Measurements from ENCODE around the gene MKNK2. TPM values are rescaled to one million over a fixed set of nuclear protein-coding genes. Genes with fewer than 3 reads are reported as not detected.

The MKNK2 gene
- total and polyA plus RNA-seq, 2 of the 13 experiments (the other 11 are each of a cell fraction or from before 2014, with no cell fraction given): 44.9 to 112 TPM

- TF ChIP-seq, protein P1, sequence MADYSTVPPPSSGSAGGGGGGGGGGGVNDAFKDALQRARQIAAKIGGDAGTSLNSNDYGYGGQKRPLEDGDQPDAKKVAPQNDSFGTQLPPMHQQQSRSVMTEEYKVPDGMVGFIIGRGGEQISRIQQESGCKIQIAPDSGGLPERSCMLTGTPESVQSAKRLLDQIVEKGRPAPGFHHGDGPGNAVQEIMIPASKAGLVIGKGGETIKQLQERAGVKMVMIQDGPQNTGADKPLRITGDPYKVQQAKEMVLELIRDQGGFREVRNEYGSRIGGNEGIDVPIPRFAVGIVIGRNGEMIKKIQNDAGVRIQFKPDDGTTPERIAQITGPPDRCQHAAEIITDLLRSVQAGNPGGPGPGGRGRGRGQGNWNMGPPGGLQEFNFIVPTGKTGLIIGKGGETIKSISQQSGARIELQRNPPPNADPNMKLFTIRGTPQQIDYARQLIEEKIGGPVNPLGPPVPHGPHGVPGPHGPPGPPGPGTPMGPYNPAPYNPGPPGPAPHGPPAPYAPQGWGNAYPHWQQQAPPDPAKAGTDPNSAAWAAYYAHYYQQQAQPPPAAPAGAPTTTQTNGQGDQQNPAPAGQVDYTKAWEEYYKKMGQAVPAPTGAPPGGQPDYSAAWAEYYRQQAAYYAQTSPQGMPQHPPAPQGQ (CRISPR knock-in tag; IDR thresholded peaks at IDR 0.05; ENCODE audit: borderline replicate concordance): no peak
- TF ChIP-seq SRSF4 (IDR thresholded peaks at IDR 0.05; ENCODE audit: low read depth, low read length, poor library complexity, severe bottlenecking) (no peak), ERF (CRISPR knock-in tag; IDR thresholded peaks at IDR 0.05) (no peak; the same call in 1 of the 2 replicates), PHB2 (IDR thresholded peaks at IDR 0.05; ENCODE audit: partially characterized antibody) (no peak)
Measured at GRCh38 chr19:2064788-2065524, 13.9 kb upstream of the MKNK2 start (continued).

DNA sequence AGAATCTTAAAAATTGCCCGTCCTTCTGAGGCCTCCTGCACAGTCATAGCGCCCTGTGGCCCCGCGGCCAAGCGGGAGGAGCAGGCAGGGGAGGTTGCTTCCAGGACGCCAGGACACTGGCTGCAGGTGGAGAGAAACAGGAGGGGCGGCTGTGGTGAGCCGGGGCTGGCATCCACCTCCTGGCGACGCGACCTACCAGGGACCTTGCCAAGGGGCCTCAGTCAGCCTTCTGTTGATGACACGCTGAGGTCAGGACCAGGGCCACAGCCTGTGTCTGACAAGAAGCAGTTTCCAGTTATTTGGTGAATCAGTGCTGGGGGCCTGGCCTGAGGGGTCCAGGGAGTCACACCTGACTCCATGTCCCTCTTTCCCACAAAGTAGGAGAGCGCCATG lies 13.3 kb upstream of the MKNK2 start:
- H3K4me3 ChIP-seq (replicated peaks in 1 of 3; ENCODE audit: insufficient read depth in 1 of 3, low read depth in 2 of 3, low read length in 3 of 3): peak overlapping the region; percentile 13 to 72 (median 59); a peak in 5 of 6 replicates
- H3K79me2 ChIP-seq (ENCODE audit: insufficient read depth, low read length): no peaks in the 10 kb centered on the region
- H4K20me1 ChIP-seq (ENCODE audit: insufficient read depth, low read length): no peaks in the 10 kb centered on the region
- CTCF ChIA-PET (ENCODE audit: low intra/inter-chr PET ratio, low total read pairs): interaction anchor here (1.3 kb wide), 1 partner anchor 45 kb away, joined by 5 read pairs; no protein-coding TSS in a partner anchor
- no peaks in the 10 kb centered on the region; a peak in 1 of 5 replicates for H3K27me3 ChIP-seq (ENCODE audit: control insufficient read depth in 1 of 2, insufficient read depth in 2 of 2, low read length in 2 of 2)
- ATAC-seq (no peak), FAIRE-seq (no peak), DNase-seq (ENCODE audit: low spot score) (no peak)
- H3K9ac ChIP-seq (ENCODE audit: insufficient read depth, low read depth, low read length): peak overlapping the region; percentile 58
- intact Hi-C loops (cut with micrococcal nuclease; ENCODE audit: unreplicated experiment) (no loop called here), in situ Hi-C loops (cut with HindIII; ENCODE audit: extremely low pct_ligation_motif_present, low pct_unique_long_range_greater_than_20kb) (loop anchor here (5.0 to 10.0 kb wide), 2 partner anchors 42 to 130 kb away; no protein-coding TSS in a partner anchor)
- no peaks in the 10 kb centered on the region for H3K9me3 ChIP-seq (ENCODE audit: low read length)
- H3K27ac ChIP-seq (ENCODE audit: extremely low read length, insufficient read depth, low read length): peak overlapping the region; percentile 4
- peaks cover 70% of the 10 kb centered on the region for H3K4me1 ChIP-seq (ENCODE audit: insufficient read depth, low read length)
- WGBS (ENCODE audit: low lambda C conversion rate): 11% methylated on average over 6 of the region's 13 CpGs
- POLR2A ChIA-PET: interaction anchor here (1.0 to 1.6 kb wide), 5 partner anchors 8 to 167 kb away, joined by 3 to 6 read pairs (median 4); no protein-coding TSS in a partner anchor
- peak overlapping the region; percentile 94 for H3K4me2 ChIP-seq (ENCODE audit: low read depth, low read length)
- H2AFZ ChIP-seq (ENCODE audit: low read length): no peak overlapping the region
- BruUV-seq (replicated peaks): no TSS peak
- H3K36me3 ChIP-seq (replicated peaks in 1 of 2; ENCODE audit: control insufficient read depth in 1 of 2, insufficient read depth in 2 of 2, low read length in 2 of 2): no peaks in the 10 kb centered on the region
- TF ChIP-seq TEAD3 (CRISPR knock-in tag; optimal IDR thresholded peaks at IDR 0.05; ENCODE audit: borderline replicate concordance): no peak
- TF ChIP-seq ZNF274 (CRISPR knock-in tag; IDR thresholded peaks at IDR 0.05): 0 out of 2 replicates have a peak, but pooled peaks have one; percentile 1
- TF ChIP-seq, protein P2, sequence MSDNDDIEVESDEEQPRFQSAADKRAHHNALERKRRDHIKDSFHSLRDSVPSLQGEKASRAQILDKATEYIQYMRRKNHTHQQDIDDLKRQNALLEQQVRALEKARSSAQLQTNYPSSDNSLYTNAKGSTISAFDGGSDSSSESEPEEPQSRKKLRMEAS (IDR thresholded peaks at IDR 0.05): 0 out of 2 replicates have a peak, but pooled peaks have one; percentile 1
- TF ChIP-seq HNRNPL (IDR thresholded peaks at IDR 0.05; ENCODE audit: low read depth, low read length): 0 out of 2 replicates have a peak, but pooled peaks have one; percentile 7
- TF ChIP-seq ZKSCAN8 (CRISPR knock-in tag; IDR thresholded peaks at IDR 0.05; ENCODE audit: borderline replicate concordance): no peak
- TF ChIP-seq, protein P3, sequence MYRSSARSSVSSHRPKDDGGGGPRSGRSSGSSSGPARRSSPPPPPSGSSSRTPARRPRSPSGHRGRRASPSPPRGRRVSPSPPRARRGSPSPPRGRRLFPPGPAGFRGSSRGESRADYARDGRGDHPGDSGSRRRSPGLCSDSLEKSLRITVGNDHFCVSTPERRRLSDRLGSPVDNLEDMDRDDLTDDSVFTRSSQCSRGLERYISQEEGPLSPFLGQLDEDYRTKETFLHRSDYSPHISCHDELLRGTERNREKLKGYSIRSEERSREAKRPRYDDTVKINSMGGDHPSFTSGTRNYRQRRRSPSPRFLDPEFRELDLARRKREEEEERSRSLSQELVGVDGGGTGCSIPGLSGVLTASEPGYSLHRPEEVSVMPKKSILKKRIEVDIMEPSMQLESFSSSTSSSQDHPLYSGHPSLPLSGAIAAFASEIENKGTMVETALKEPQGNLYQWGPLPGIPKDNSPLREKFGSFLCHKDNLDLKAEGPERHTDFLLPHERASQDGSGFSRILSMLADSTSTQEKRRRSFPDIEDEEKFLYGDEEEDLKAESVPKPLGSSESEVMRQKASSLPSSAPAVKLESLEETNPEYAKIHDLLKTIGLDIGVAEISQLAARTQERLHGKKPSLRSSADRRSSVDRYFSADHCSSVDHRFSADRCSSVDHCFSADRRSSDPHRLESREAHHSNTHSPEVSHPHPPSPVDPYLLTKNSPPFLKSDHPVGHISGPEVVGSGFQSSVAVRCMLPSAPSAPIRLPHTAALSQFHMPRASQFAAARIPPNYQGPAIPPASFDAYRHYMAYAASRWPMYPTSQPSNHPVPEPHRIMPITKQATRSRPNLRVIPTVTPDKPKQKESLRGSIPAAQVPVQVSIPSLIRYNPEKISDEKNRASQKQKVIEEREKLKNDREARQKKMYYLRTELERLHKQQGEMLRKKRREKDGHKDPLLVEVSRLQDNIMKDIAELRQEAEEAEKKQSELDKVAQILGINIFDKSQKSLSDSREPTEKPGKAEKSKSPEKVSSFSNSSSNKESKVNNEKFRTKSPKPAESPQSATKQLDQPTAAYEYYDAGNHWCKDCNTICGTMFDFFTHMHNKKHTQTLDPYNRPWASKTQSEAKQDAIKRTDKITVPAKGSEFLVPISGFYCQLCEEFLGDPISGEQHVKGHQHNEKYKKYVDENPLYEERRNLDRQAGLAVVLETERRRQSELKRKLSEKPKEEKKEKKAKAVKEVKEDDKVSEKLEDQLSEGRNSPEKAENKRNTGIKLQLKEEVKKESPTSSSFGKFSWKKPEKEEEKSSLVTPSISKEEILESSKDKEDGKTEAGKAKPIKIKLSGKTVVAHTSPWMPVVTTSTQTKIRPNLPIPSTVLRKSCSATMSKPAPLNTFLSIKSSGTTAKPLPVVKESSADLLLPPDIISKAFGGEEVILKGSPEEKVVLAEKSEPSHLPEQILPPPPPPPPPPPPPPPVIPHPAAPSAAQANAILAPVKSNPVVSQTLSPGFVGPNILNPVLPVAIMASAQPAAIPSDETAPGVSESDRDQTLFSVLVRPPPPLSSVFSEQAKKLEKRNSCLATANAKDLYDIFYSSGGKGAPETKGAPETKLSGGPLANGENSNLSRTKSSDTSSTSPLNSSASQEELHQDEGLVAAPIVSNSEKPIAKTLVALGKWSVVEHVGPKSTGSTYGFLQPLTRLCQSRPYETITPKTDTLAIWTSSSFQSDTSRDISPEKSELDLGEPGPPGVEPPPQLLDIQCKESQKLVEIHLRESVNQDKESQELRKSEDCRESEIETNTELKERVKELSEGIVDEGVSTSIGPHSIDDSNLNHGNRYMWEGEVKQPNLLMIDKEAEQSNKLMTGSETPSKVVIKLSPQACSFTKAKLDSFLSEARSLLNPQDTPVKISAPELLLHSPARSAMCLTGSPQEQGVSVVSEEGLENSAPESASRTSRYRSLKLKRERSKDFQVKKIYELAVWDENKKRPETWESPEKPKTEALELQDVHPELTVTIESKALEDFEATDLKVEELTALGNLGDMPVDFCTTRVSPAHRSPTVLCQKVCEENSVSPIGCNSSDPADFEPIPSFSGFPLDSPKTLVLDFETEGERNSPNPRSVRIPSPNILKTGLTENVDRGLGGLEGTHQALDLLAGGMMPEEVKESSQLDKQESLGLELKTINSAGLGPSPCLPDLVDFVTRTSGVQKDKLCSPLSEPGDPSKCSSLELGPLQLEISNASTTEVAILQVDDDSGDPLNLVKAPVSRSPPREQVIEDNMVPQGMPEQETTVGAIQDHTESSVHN (CRISPR knock-in tag; IDR thresholded peaks at IDR 0.05): no peak
- TF ChIP-seq ZNF253 (CRISPR knock-in tag; IDR thresholded peaks at IDR 0.05; ENCODE audit: borderline replicate concordance): no peak

Data from HepG2 (cell line).